HG02763 (cell line): Measurements from ENCODE around the gene MARCKS.
A peak's percentile ranks its signal among the peaks of the same experiment; 100 is the strongest.

Source experiments
- ATAC-seq: cut with Tn5 transposase; IDR thresholded peaks from one replicate; pipeline ENCODE4 v1.9.1; 2021; ENCODE audit warnings: mild to moderate bottlenecking, moderate library complexity; ENCODE audit not compliant: unreplicated experiment

Gene MARCKS

DNA sequence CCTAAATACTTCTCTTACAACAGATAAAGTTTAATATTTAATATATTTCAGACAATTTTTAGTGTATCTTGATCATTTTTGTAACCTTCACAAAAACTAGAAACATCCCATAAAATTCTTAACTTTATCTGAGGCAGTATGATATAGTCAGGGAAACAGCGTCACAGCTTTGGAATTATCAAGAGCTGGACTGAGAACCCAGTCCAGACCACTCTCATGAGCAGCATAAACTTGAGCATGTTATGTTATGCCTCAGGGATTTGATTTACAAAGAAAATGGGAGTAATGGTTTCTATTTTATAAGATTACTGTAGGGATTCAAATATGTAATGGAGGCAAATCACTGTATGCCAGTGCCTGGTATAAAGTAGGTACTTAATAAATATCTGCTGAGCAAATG is 8.3 kb upstream of the MARCKS start:
- no peak for ATAC-seq

DNA sequence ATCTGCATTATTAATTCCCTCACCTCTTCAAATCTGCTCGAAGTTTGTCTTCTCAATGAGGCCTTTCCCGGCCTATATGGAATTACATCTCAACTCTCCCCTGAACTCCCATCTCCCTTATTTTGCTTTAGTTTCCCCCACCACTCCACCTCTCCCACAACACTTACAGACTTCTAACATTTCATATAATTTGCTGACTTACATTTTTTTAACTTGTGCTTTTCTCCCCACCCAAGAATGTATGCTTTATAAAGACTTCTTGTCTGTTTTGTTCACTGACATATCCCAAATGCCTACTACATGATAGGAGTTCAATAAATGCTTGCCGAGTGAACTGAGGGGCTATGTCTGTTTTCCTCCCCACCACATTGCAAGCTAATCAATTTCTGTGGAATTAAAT is 3.9 kb upstream of the MARCKS start:
- ATAC-seq = no peak

- ATAC-seq = no peak
Measured at GRCh38 chr6:113854531-113855499, 2.3 kb upstream of the MARCKS start.

GRCh38 chr6:113855500-113856374 is 1.4 kb upstream of the MARCKS start:
- ATAC-seq = no peak

DNA sequence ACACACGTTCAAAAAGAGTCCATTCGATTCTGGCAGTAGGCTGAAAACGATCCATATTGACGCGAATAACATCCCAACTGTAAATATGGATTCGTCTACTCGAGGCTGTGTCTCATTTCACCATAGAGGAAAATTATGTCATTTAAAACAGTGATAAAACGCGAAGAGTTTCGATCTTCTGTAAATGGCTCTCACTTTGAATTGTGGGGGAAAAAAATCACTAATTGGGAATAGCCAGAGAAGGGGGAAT is 845 bp upstream of the MARCKS start:
- ATAC-seq = no peak

- ATAC-seq = no peak
Measured at GRCh38 chr6:113857556-113858479, 673 bp downstream of the MARCKS start.

DNA sequence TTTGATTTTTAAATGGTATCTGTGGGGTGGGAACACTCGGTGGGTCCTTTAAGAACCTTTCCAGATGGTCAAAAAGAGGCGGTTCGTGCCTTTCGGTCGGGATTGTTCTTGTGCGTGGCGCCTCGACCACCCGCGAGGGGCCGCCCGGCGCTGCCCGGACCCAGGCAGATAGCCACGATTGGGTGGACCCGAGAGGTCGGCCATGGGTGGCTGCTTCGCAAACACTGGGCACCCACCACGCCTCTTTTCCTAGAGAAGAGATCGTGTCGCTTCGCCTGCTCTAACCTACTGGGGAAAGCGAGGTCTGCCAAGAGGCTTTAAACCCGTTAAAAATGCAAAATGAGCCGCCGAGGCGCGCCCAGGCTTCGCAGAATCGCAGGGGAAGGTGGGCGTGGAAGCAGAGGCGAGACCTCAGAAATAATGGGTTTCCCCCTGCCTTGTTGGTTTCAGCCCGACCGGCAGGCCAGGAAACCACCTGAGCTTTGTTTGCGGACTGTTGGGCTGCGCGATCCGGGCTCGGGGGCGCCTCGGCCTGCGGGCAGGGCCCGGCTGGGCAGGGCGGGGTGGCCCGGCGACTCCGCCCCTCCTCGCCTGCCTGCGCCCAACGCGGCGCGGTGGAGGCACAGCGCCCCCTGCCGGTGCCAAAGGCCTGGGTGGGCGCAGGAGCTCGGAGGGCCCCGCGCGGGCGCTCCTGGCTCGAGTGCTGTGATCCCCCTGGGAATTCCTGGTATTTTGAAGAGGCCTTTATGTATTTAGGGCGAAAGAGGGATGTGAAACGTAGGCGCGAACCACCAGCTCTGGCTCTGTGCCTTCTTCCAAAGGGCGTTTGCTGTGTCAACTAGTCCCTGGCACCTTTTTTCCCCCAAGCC is 1.6 kb downstream of the MARCKS start:
- ATAC-seq = peak; percentile 80

- ATAC-seq = peak; percentile 0
Measured at GRCh38 chr6:113859349-113860180, 2.4 kb downstream of the MARCKS start.

- no peak for ATAC-seq
Measured at GRCh38 chr6:113860181-113860955, 3.2 kb downstream of the MARCKS start.

GRCh38 chr6:113862112-113862511 is 5.0 kb downstream of the MARCKS start:
- ATAC-seq = no peak

- ATAC-seq = no peak
Measured at GRCh38 chr6:113870917-113871316, 13.8 kb downstream of the MARCKS start.

DNA sequence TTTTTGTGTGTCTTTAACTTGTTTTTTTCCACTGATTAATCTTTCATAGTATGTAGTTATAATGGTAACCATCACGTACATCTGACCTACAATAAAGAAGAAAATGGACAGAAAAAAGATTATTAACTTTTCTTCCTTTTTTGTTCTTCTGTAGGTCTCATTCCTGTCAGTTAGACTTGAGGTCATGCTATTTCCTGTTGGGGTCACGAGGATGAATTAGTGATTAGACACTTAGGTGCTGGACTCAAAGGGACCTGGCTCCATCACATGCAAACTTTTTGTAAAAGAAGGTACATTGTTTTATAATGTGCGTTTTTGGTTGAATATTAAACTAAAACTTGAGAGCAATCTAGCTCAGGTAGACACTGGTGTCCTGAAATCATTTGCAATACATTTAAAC is 14.8 kb downstream of the MARCKS start:
- ATAC-seq = no peak

DNA sequence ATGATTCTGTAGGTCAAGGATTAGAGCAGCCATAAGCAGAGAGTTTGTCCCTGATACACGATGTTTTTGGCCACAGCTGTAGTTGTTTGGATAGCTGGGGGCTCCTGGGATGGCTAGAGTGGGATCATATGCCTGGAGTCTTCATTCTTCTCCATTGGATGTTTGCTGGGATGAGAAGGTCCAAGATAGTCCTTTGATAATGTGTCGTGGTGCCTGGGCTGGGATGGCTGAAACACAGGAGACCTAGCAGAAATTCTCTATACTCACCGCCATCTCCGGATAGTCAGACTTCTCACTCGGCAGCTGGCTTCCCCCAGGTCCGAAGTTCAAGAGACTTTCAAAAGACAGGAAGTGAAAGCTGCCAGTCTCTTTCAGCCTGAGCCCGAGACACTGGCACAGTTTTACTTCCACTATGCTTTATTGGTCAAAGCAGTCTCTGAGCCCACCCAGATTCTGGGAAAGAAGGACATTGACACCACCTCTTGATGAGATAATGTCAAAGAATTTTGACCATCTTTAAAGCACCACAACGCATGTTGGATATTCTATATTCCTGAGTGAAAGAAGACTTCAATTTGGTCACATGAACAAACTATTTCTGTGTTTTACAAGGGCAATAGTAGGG is 16.0 kb downstream of the MARCKS start:
- peak; percentile 98 for ATAC-seq

DNA sequence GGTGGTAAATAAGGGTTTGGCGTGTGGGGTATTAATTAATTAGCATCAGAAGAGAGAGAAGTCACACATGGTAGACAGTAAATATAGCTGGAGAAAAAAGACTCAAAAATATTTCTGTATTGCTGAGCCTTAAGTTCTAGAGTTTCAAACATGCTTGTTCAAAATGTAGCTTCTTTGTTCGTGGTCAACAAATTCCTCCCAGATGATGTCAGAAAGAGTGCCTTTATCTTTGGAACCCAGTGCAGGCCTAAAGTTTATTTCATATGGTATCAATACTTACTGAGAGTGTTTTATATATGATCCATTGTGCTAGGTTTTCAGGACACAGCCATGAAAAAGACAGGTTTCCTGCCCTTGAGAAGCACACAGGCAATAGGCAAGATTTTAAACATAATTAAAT is 18.3 kb downstream of the MARCKS start:
- no peak for ATAC-seq

DNA sequence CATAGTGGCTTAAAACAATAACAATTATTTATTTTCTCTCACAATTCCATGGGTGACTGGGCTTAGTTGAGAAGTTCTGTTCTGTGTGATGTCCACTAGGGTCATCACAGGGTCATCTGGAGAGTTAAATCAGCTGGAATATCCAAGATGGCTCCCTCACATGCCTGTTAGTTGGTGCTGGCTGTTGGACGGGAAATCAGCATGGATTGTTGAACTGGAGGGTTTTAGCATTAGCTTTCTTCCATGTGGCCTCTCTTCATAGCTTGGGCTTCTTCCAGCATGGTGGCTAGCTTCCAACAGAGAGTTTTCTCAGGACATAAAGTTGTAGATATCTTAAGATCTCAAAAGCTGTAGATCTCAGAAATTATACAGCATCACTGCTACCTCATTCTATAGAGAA is 19.6 kb downstream of the MARCKS start:
- no peak for ATAC-seq

- peak; percentile 100 for ATAC-seq
Measured at GRCh38 chr6:113879186-113880096, 22.3 kb downstream of the MARCKS start.

GRCh38 chr6:113881478-113881980 is 24.4 kb downstream of the MARCKS start:
- ATAC-seq = no peak
